Motor neuron (in vitro differentiated cells): Measurements from ENCODE around the gene PPARD. TPM values are rescaled to one million over a fixed set of nuclear protein-coding genes. Genes with fewer than 3 reads are reported as not detected.

Experiments
- ATAC-seq, 8 experiments: fragments of 200-7000 bp; cut with Tn5 transposase; replicated peaks in 6 of 8; 2 replicates each; pipeline ENCODE4 v1.8.0; 2021; ENCODE audit warnings: mild to moderate bottlenecking in 8 of 8, moderate library complexity in 8 of 8
- H3K27ac ChIP-seq, 2 donors: fragments of 250-450 bp; sonication (Bioruptor Pico); 2 replicates each; pipeline ENCODE4 v1.9.0; 2021; ENCODE audit warnings: antibody characterized with exemption in 2 of 2, mild to moderate bottlenecking in 2 of 2, moderate library complexity in 1 of 2
- H3K4me1 ChIP-seq, 2 donors: fragments of 250-450 bp; sonication (Bioruptor Pico); replicated peaks in 1 of 2; 2 replicates each; pipeline ENCODE4 v1.6.1; 2021; ENCODE audit warnings: antibody characterized with exemption in 2 of 2, mild to moderate bottlenecking in 2 of 2, moderate library complexity in 1 of 2
- H3K4me3 ChIP-seq, 5 donors: fragments of 250-450 bp; sonication (Bioruptor Pico); 2 replicates each; pipeline ENCODE4 v1.9.0; 2021; ENCODE audit warnings: antibody characterized with exemption in 5 of 5, mild to moderate bottlenecking in 5 of 5, moderate library complexity in 4 of 5
- WGBS, 10 experiments: fragments of 450-650 bp; shearing (Covaris generic); methylation state at CpG; one replicate each; pipeline ENCODE4 v1.0.0; 2022; 5-methylcytosine and 5-hydroxymethylcytosine counted together
- in situ Hi-C, 9 experiments: fragments of 400-800 bp; cut with MboI; loops; one replicate each; pipeline ENCODE4 v1.15.0; 2021; ENCODE audit warnings: low sequenced_read_pairs in 9 of 9, low pct_unique_long_range_greater_than_20kb in 2 of 9; ENCODE audit not compliant: unreplicated experiment in 9 of 9
- total RNA-seq, 8 experiments: library from RNA; unstranded; fragments of 300-600 nt; gene quantifications; 2 replicates each; pipeline versions ENCODE4 v1.2.3 to v1.2.4, GENCODE V29; 2022

Gene PPARD
- total RNA-seq, 8 experiments from 2014 or later, result 2.9 to 17.1 (median 8.1) TPM

GRCh38 chr6:35413911-35414310 lies 71.6 kb downstream of the PPARD start:
- Histone ChIP-seq H3K4me1 (peaks cover 3 to 10% of the 10 kb centered on the region in 2 donors), H3K4me3 (no peak overlapping the region), H3K27ac (no peak overlapping the region)
- in situ Hi-C loops, result no loop called here
- 81 to 100% (median 93%) methylated on average over 1 to 6 of the region's 6 CpGs; no CpG with 5 or more reads in 3 of the 10 experiments for WGBS, 10 experiments
- ATAC-seq, result no peak

- WGBS, 10 experiments, result 14 to 86% (median 67%) methylated on average over 1 to 6 of the region's 7 CpGs; no CpG with 5 or more reads in 1 of the 10 experiments
- no peak overlapping the region for H3K4me3 ChIP-seq
- peak; percentile 59 to 99 (median 89) for ATAC-seq
- in situ Hi-C loops, result no loop called here
- no peak overlapping the region for H3K27ac ChIP-seq
- peaks cover 3 to 5% of the 10 kb centered on the region in 2 donors for H3K4me1 ChIP-seq
These were observed 72.9 kb downstream of the PPARD start for GRCh38 chr6:35415065-35415891.

GRCh38 chr6:35417979-35418661 lies 75.8 kb downstream of the PPARD start:
- no peak for ATAC-seq
- Histone ChIP-seq H3K4me1 (peaks cover 3 to 5% of the 10 kb centered on the region in 2 donors), H3K4me3 (no peak overlapping the region), H3K27ac (no peak overlapping the region)
- in situ Hi-C loops, result no loop called here
- WGBS, 10 experiments, result 80 to 100% (median 93%) methylated on average over 1 to 11 of the region's 14 CpGs; no CpG with 5 or more reads in 4 of the 10 experiments

- in situ Hi-C loops, result no loop called here
- WGBS, 10 experiments, result 33 to 100% (median 95%) methylated on average over 1 to 3 of the region's 5 CpGs; no CpG with 5 or more reads in 6 of the 10 experiments
- H3K27ac ChIP-seq, result no peak overlapping the region
- peaks cover 3 to 5% of the 10 kb centered on the region in 2 donors for H3K4me1 ChIP-seq
- H3K4me3 ChIP-seq, result no peak overlapping the region
- peak in 1 of 8 experiments; percentile 57 for ATAC-seq
These were observed 77.1 kb downstream of the PPARD start for GRCh38 chr6:35419417-35419816.

GRCh38 chr6:35419961-35420360 lies 77.6 kb downstream of the PPARD start:
- ATAC-seq, result no peak
- Histone ChIP-seq H3K4me3 (no peak overlapping the region), H3K4me1 (peaks cover 1 to 3% of the 10 kb centered on the region in 2 donors), H3K27ac (no peak overlapping the region)
- 98 to 100% methylated on average over 1 to 7 of the region's 14 CpGs; no CpG with 5 or more reads in 8 of the 10 experiments for WGBS, 10 experiments
- in situ Hi-C loops, result no loop called here

GRCh38 chr6:35425284-35425683 lies 82.9 kb downstream of the PPARD start:
- Histone ChIP-seq H3K4me3 (no peak overlapping the region), H3K4me1 (no peaks in the 10 kb centered on the region), H3K27ac (no peak overlapping the region)
- in situ Hi-C loops, result loop anchor here in 1 of 9 experiments (25.0 kb wide), 1 partner anchor 88 kb away; the partner anchor contains the start of gene PPARD
- WGBS, 10 experiments, result 0 to 80% (median 43%) methylated on average over 1 to 2 of the region's 3 CpGs; no CpG with 5 or more reads in 2 of the 10 experiments
- peak; percentile 53 to 93 (median 72) for ATAC-seq

GRCh38 chr6:35426074-35426473 lies 83.7 kb downstream of the PPARD start:
- H3K27ac ChIP-seq, result no peak overlapping the region
- WGBS, 10 experiments, result 80 to 100% (median 91%) methylated on average over 1 to 7 of the region's 8 CpGs; no CpG with 5 or more reads in 3 of the 10 experiments
- in situ Hi-C loops, result loop anchor here in 1 of 9 experiments (25.0 kb wide), 1 partner anchor 89 kb away; the partner anchor contains the start of gene PPARD
- no peak overlapping the region for H3K4me3 ChIP-seq
- H3K4me1 ChIP-seq, result no peaks in the 10 kb centered on the region
- no peak for ATAC-seq

GRCh38 chr6:35427435-35427834 lies 85.1 kb downstream of the PPARD start:
- no peaks in the 10 kb centered on the region for H3K4me1 ChIP-seq
- peak in 3 of 8 experiments; percentile 12 to 29 (median 18) for ATAC-seq
- in situ Hi-C loops, result loop anchor here in 1 of 9 experiments (25.0 kb wide), 1 partner anchor 90 kb away; the partner anchor contains the start of gene PPARD
- 82 to 90% methylated on average over 2 of the region's 5 CpGs; no CpG with 5 or more reads in 8 of the 10 experiments for WGBS, 10 experiments
- no peak overlapping the region for H3K4me3 ChIP-seq
- no peak overlapping the region for H3K27ac ChIP-seq

- in situ Hi-C loops, result loop anchor here in 1 of 9 experiments (25.0 kb wide), 1 partner anchor 91 kb away; the partner anchor contains the start of gene PPARD
- 32 to 100% (median 93%) methylated on average over 1 to 5 of the region's 9 CpGs; no CpG with 5 or more reads in 6 of the 10 experiments for whole genome bisulfite sequencing, 10 experiments
- ATAC-seq, result peak in 4 of 8 experiments; percentile 18 to 63 (median 32)
These were observed 85.5 kb downstream of the PPARD start for GRCh38 chr6:35427851-35428321.

GRCh38 chr6:35428421-35429149 lies 86.2 kb downstream of the PPARD start:
- Histone ChIP-seq H3K4me1 (no peaks in the 10 kb centered on the region), H3K4me3 (no peak overlapping the region), H3K27ac (no peak overlapping the region)
- WGBS, 10 experiments, result 58 to 100% (median 80%) methylated on average over 1 to 5 of the region's 10 CpGs; no CpG with 5 or more reads in 3 of the 10 experiments
- peak in 2 of 8 experiments; percentile 11 to 71 for ATAC-seq
- in situ Hi-C loops, result loop anchor here in 1 of 9 experiments (25.0 kb wide), 1 partner anchor 91 kb away; the partner anchor contains the start of gene PPARD

More at GRCh38 chr6:35427851-35428321, 85.5 kb downstream of the PPARD start:
- no peaks in the 10 kb centered on the region for H3K4me1 ChIP-seq
- H3K4me3 ChIP-seq, result no peak overlapping the region
- no peak overlapping the region for H3K27ac ChIP-seq

GRCh38 chr6:35429463-35429862 lies 87.1 kb downstream of the PPARD start:
- 68 to 100% (median 92%) methylated on average over 1 to 2 of the region's 2 CpGs for WGBS, 10 experiments
- no peak for ATAC-seq
- in situ Hi-C loops, result loop anchor here in 1 of 9 experiments (25.0 kb wide), 1 partner anchor 92 kb away; the partner anchor contains the start of gene PPARD
- no peaks in the 10 kb centered on the region for H3K4me1 ChIP-seq
- H3K4me3 ChIP-seq, result no peak overlapping the region
- no peak overlapping the region for H3K27ac ChIP-seq

GRCh38 chr6:35432291-35432690 lies 89.9 kb downstream of the PPARD start:
- in situ Hi-C loops, result loop anchor here in 1 of 9 experiments (25.0 kb wide), 1 partner anchor 95 kb away; the partner anchor contains the start of gene PPARD

More at GRCh38 chr6:35432291-35432690, 89.9 kb downstream of the PPARD start:
- Histone ChIP-seq H3K27ac (no peak overlapping the region), H3K4me1 (no peaks in the 10 kb centered on the region), H3K4me3 (no peak overlapping the region)
- WGBS, 10 experiments, result 0 to 100% (median 74%) methylated on average over 1 to 4 of the region's 4 CpGs; no CpG with 5 or more reads in 2 of the 10 experiments
- peak in 3 of 8 experiments; percentile 22 to 39 (median 23) for ATAC-seq
